ENCODE data around the gene GRIN2A. TPM values are rescaled to one million over a fixed set of nuclear protein-coding genes. Genes with fewer than 3 reads are reported as not detected.

Gene GRIN2A
- total RNA-seq, 2 experiments from 2014 or later, result not detected

DNA sequence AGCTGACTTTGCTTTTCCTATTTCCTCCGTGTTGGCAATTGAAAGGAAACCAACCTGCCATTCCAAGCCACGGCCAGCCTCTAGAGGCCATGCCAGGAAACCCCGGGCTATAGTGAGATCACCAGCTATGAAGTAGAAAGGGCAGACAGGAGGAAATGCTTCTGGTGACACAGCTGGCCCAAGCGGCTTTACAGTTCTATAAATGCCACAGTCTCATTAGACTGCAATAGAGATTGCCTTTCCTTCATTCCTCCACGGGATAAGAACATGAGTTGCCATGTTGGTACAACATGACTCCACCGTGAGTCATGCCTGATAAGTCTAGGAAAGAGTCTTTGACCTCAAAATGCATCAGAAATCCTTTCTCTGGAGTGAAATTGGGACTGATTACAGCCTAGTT lies 384.9 kb downstream of the GRIN2A start:
- Histone ChIP-seq H4K20me1 (ENCODE audit: insufficient read depth, low read length) (no peaks in the 10 kb centered on the region), H3K9me2 (ENCODE audit: insufficient read depth, low read length) (no peaks in the 10 kb centered on the region), H3K9me3 (ENCODE audit: low read length) (no peaks in the 10 kb centered on the region), H3K4me3 (ENCODE audit: low read depth, low read length, poor library complexity, severe bottlenecking) (no peak overlapping the region), H3K36me3 (ENCODE audit: insufficient read depth, low read length) (no peaks in the 10 kb centered on the region), H3K27ac (ENCODE audit: low read depth, low read length, poor library complexity, severe bottlenecking) (no peak overlapping the region), H3K4me2 (ENCODE audit: low read length) (no peak overlapping the region), H3K4me1 (ENCODE audit: insufficient read depth, low read length, poor library complexity, severe bottlenecking) (no peaks in the 10 kb centered on the region), H3K79me2 (ENCODE audit: insufficient read depth, low read depth, low read length) (no peaks in the 10 kb centered on the region), H2AFZ (ENCODE audit: low read length) (no peak overlapping the region)
- ChIA-PET POLR2A (no interaction called here), CTCF (ENCODE audit: unreplicated experiment) (no interaction called here)
- TF ChIP-seq, protein P1, sequence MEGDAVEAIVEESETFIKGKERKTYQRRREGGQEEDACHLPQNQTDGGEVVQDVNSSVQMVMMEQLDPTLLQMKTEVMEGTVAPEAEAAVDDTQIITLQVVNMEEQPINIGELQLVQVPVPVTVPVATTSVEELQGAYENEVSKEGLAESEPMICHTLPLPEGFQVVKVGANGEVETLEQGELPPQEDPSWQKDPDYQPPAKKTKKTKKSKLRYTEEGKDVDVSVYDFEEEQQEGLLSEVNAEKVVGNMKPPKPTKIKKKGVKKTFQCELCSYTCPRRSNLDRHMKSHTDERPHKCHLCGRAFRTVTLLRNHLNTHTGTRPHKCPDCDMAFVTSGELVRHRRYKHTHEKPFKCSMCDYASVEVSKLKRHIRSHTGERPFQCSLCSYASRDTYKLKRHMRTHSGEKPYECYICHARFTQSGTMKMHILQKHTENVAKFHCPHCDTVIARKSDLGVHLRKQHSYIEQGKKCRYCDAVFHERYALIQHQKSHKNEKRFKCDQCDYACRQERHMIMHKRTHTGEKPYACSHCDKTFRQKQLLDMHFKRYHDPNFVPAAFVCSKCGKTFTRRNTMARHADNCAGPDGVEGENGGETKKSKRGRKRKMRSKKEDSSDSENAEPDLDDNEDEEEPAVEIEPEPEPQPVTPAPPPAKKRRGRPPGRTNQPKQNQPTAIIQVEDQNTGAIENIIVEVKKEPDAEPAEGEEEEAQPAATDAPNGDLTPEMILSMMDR (conservative IDR thresholded peaks at IDR 0.05; ENCODE audit: low read length), result no peak
- no peak for TF ChIP-seq EZH2phosphoT487 (IDR thresholded peaks at IDR 0.05; ENCODE audit: borderline replicate concordance, low read depth, low read length)
- no TSS peak for BruUV-seq (replicated peaks)
- no peak for DNase-seq (ENCODE audit: low spot score)
- intact Hi-C loops (cut with micrococcal nuclease; ENCODE audit: unreplicated experiment), result no loop called here

DNA sequence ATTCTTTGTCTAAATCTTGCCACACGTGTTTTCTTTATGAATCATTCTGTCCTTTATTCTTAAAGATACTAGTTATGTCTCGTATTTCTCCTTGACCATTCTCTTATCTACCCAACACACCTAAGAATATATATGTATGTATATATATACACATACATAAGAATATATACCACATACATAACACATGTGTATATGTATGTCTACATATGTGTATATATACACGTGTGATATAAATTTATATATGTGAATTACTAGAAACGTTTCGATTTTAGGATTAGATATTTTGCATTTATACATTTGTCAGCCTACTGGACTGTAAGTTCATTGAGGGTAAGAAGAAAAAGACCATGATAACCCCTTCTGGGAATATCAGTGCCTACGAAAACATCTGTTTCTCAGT lies 388.6 kb downstream of the GRIN2A start:
- H3K36me3 ChIP-seq (ENCODE audit: insufficient read depth, low read length), result no peaks in the 10 kb centered on the region
- TF ChIP-seq, protein P1 (conservative IDR thresholded peaks at IDR 0.05; ENCODE audit: low read length), result no peak
- no peak for TF ChIP-seq EZH2phosphoT487 (IDR thresholded peaks at IDR 0.05; ENCODE audit: borderline replicate concordance, low read depth, low read length)
- no peaks in the 10 kb centered on the region for H3K9me3 ChIP-seq (ENCODE audit: low read length)
- H3K4me3 ChIP-seq (ENCODE audit: low read depth, low read length, poor library complexity, severe bottlenecking), result no peak overlapping the region
- no peaks in the 10 kb centered on the region for H3K4me1 ChIP-seq (ENCODE audit: insufficient read depth, low read length, poor library complexity, severe bottlenecking)
- no peak overlapping the region for H3K27ac ChIP-seq (ENCODE audit: low read depth, low read length, poor library complexity, severe bottlenecking)
- no peaks in the 10 kb centered on the region for H3K79me2 ChIP-seq (ENCODE audit: insufficient read depth, low read depth, low read length)
- POLR2A ChIA-PET, result no interaction called here
- intact Hi-C loops (cut with micrococcal nuclease; ENCODE audit: unreplicated experiment), result no loop called here
- no peaks in the 10 kb centered on the region for H4K20me1 ChIP-seq (ENCODE audit: insufficient read depth, low read length)
- H3K9me2 ChIP-seq (ENCODE audit: insufficient read depth, low read length), result no peaks in the 10 kb centered on the region
- no peak overlapping the region for H3K4me2 ChIP-seq (ENCODE audit: low read length)
- BruUV-seq (replicated peaks), result no TSS peak
- no peak overlapping the region for H2AFZ ChIP-seq (ENCODE audit: low read length)
- CTCF ChIA-PET (ENCODE audit: unreplicated experiment), result no interaction called here
- DNase-seq (ENCODE audit: low spot score), result no peak

DNA sequence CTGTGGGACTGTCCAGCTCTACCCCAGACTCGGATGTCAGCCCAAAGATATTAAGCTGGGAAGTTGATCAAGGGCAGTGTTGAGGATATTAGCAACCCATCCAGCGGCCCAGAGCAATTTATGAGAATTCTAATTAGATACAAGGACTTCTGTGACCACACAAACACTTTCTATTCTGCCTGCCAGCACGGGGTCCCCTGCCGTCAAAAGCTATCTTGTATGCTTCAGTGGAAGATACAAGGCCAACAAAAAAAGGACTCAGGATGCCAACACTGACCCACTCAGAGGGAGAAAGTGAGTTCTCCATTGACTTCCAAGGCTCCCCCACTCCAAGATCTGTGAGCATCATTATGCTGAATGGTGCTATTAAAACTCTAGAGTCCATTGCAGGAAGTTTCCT lies 390.7 kb downstream of the GRIN2A start:
- intact Hi-C loops (cut with micrococcal nuclease; ENCODE audit: unreplicated experiment), result no loop called here
- POLR2A ChIA-PET, result no interaction called here

More for the DNA sequence above, 390.7 kb downstream of the GRIN2A start:
- no peak for TF ChIP-seq EZH2phosphoT487 (IDR thresholded peaks at IDR 0.05; ENCODE audit: borderline replicate concordance, low read depth, low read length)
- TF ChIP-seq, protein P1 (conservative IDR thresholded peaks at IDR 0.05; ENCODE audit: low read length), result no peak
- no TSS peak for BruUV-seq (replicated peaks)
- no peak for DNase-seq (ENCODE audit: low spot score)
- Histone ChIP-seq H3K79me2 (ENCODE audit: insufficient read depth, low read depth, low read length) (no peaks in the 10 kb centered on the region), H3K27ac (ENCODE audit: low read depth, low read length, poor library complexity, severe bottlenecking) (no peak overlapping the region), H3K4me1 (ENCODE audit: insufficient read depth, low read length, poor library complexity, severe bottlenecking) (no peaks in the 10 kb centered on the region), H3K4me2 (ENCODE audit: low read length) (no peak overlapping the region), H3K36me3 (ENCODE audit: insufficient read depth, low read length) (no peaks in the 10 kb centered on the region), H3K9me2 (ENCODE audit: insufficient read depth, low read length) (no peaks in the 10 kb centered on the region), H3K9me3 (ENCODE audit: low read length) (no peaks in the 10 kb centered on the region), H3K4me3 (ENCODE audit: low read depth, low read length, poor library complexity, severe bottlenecking) (no peak overlapping the region), H2AFZ (ENCODE audit: low read length) (no peak overlapping the region), H4K20me1 (ENCODE audit: insufficient read depth, low read length) (no peaks in the 10 kb centered on the region)
- CTCF ChIA-PET (ENCODE audit: unreplicated experiment), result no interaction called here

All from OCI-LY7 (cell line).